ENCODE data around the gene OR10P1.

OR10P1 gene

DNA sequence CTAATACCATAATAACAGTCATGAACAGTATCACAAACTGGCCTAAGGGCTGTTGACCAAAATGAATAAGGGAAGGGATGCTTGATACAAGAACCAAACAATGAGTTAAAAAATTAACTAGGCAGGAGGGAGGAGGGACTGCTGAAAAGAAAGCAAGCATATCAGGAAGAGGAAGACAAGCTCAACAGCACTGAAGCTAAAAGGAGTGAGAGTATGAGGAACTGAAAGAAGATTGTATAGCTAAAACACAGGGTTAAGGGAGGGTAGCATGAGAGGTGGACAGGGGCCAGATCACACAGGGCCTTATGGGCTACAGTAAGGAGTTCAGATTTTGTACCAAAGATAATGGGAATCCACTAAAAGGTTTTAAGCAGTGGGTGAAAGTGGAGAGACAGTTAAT lies 36.9 kb downstream of the OR10P1 start:
- Histone ChIP-seq H3K4me3 (ENCODE audit: low read depth in 1 of 2, low read length in 2 of 2) (no peak overlapping the region), H3K27me3 (ENCODE audit: low read depth, low read length) (no peaks in the 10 kb centered on the region), H3K36me3 (ENCODE audit: control insufficient read depth in 1 of 2, insufficient read depth in 2 of 2, low read length in 2 of 2) (no peaks in the 10 kb centered on the region), H3K27ac (ENCODE audit: low read length) (no peak overlapping the region), H3K4me1 (ENCODE audit: control insufficient read depth in 1 of 2, insufficient read depth in 2 of 2, low read length in 2 of 2) (no peaks in the 10 kb centered on the region), H3K9me3 (ENCODE audit: control insufficient read depth in 1 of 2, low read length in 2 of 2) (no peaks in the 10 kb centered on the region)

DNA sequence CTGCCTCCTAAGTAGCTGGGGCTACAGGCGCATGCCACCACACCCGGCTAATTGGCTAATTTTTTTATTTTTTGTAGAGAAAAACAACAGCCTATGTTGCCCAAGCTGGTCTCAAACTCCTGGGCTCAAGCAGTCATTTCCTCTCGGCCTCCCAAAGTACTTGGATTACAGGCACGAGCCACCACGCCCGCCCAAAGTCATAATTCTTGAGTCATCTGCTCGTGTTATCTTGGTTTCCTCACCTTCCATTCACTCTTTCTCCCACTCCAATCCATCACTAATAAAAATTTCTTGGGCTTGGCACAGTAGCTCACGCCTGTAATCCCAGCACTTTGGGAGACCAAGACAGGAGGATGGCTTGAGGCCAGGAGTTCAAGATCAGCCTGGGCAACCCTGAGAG lies 39.0 kb downstream of the OR10P1 start:
- no peak overlapping the region for H3K27ac ChIP-seq (ENCODE audit: low read length)
- H3K9me3 ChIP-seq (ENCODE audit: control insufficient read depth in 1 of 2, low read length in 2 of 2), result no peaks in the 10 kb centered on the region
- H3K27me3 ChIP-seq (ENCODE audit: low read depth, low read length), result no peaks in the 10 kb centered on the region
- no peaks in the 10 kb centered on the region for H3K36me3 ChIP-seq (ENCODE audit: control insufficient read depth in 1 of 2, insufficient read depth in 2 of 2, low read length in 2 of 2)
- no peaks in the 10 kb centered on the region for H3K4me1 ChIP-seq (ENCODE audit: control insufficient read depth in 1 of 2, insufficient read depth in 2 of 2, low read length in 2 of 2)
- H3K4me3 ChIP-seq (ENCODE audit: low read depth in 1 of 2, low read length in 2 of 2), result no peak overlapping the region

DNA sequence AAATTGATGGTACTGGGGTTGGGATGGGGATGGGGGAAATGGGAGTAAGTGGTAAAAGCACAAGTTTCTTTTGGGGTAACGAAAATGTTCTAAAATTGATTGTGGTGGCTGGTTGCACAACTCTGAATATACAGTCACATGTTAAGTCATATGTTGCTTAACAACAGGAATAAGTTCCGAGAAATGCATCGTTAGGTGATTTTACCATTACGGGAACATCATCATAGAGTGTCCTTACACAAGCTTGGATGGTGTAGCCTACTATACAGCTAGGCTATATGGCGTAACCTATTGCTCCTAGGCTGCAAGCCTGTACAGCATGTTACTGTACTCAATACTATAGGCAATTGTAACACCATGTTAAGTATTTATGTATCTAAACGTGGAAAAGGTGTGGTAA lies 40.0 kb downstream of the OR10P1 start:
- H3K9me3 ChIP-seq (ENCODE audit: control insufficient read depth in 1 of 2, low read length in 2 of 2), result no peaks in the 10 kb centered on the region
- no peak overlapping the region for H3K27ac ChIP-seq (ENCODE audit: low read length)
- no peaks in the 10 kb centered on the region for H3K36me3 ChIP-seq (ENCODE audit: control insufficient read depth in 1 of 2, insufficient read depth in 2 of 2, low read length in 2 of 2)
- H3K4me1 ChIP-seq (ENCODE audit: control insufficient read depth in 1 of 2, insufficient read depth in 2 of 2, low read length in 2 of 2), result peaks cover 0 to 7% of the 10 kb centered on the region in 2 donors
- no peaks in the 10 kb centered on the region for H3K27me3 ChIP-seq (ENCODE audit: low read depth, low read length)
- no peak overlapping the region for H3K4me3 ChIP-seq (ENCODE audit: low read depth in 1 of 2, low read length in 2 of 2)

DNA sequence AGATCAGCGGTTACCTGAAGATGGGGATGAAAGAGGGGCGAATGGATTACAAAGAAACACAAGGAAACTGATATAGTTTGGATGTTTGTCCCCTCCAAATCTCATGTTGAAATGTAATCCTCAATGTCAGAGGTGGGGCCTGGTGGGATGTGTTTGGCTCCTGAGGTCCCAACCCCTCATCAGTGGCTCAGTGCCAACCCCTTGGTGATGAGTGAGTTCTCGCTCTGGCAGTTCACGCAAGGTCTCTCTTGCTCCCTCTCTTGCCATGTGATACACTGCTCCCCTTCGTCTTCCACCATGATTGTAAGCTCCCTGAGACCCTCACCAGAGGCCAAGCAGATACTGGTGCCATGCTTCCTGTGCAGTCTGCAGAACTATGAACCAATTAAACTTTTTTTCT lies 43.0 kb downstream of the OR10P1 start:
- no peaks in the 10 kb centered on the region for H3K36me3 ChIP-seq (ENCODE audit: control insufficient read depth in 1 of 2, insufficient read depth in 2 of 2, low read length in 2 of 2)
- H3K9me3 ChIP-seq (ENCODE audit: control insufficient read depth in 1 of 2, low read length in 2 of 2), result no peaks in the 10 kb centered on the region
- H3K27ac ChIP-seq (ENCODE audit: low read length), result no peak overlapping the region
- H3K4me1 ChIP-seq (ENCODE audit: control insufficient read depth in 1 of 2, insufficient read depth in 2 of 2, low read length in 2 of 2), result peaks cover 0 to 10% of the 10 kb centered on the region in 2 donors
- no peaks in the 10 kb centered on the region for H3K27me3 ChIP-seq (ENCODE audit: low read depth, low read length)
- no peak overlapping the region for H3K4me3 ChIP-seq (ENCODE audit: low read depth in 1 of 2, low read length in 2 of 2)

DNA sequence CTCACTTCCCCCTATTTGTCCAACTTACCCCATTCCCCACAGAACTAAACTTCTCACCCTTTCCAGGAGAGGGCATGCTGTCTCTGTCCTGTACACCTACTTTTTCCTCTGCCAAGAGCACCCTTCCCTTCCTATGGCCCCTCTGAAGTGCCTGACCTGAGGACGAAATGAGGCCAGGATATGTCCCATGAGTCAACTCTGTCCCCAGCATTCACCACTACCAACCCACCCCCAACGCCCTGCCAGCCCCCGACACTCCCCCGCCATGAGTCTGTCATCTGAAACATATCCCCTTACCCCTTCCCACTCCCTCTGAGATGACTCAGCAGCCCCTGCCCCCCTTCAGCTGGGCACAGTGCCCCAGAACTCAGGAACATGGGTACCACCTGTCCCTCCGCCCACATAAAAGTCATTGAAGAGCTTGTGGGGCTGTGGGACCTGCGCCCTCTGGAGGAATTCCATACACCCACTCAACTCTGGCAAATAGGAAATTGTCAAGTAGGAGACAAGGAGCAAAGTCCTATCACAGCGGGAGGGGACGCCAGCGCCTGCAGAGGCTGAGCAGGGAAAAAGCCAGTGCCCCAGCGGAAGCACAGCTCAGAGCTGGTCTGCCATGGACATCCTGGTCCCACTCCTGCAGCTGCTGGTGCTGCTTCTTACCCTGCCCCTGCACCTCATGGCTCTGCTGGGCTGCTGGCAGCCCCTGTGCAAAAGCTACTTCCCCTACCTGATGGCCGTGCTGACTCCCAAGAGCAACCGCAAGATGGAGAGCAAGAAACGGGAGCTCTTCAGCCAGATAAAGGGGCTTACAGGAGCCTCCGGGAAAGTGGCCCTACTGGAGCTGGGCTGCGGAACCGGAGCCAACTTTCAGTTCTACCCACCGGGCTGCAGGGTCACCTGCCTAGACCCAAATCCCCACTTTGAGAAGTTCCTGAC lies 44.7 kb downstream of the OR10P1 start:
- H3K9me3 ChIP-seq (ENCODE audit: control insufficient read depth in 1 of 2, low read length in 2 of 2), result no peaks in the 10 kb centered on the region
- H3K27ac ChIP-seq (ENCODE audit: low read length), result no peak overlapping the region
- no peaks in the 10 kb centered on the region for H3K27me3 ChIP-seq (ENCODE audit: low read depth, low read length)
- H3K4me3 ChIP-seq (ENCODE audit: low read depth in 1 of 2, low read length in 2 of 2), result peak overlapping the region; percentile 34 to 60
- peaks cover 0 to 10% of the 10 kb centered on the region in 2 donors for H3K4me1 ChIP-seq (ENCODE audit: control insufficient read depth in 1 of 2, insufficient read depth in 2 of 2, low read length in 2 of 2)
- H3K36me3 ChIP-seq (ENCODE audit: control insufficient read depth in 1 of 2, insufficient read depth in 2 of 2, low read length in 2 of 2), result peaks cover 6 to 15% of the 10 kb centered on the region in 2 donors

DNA sequence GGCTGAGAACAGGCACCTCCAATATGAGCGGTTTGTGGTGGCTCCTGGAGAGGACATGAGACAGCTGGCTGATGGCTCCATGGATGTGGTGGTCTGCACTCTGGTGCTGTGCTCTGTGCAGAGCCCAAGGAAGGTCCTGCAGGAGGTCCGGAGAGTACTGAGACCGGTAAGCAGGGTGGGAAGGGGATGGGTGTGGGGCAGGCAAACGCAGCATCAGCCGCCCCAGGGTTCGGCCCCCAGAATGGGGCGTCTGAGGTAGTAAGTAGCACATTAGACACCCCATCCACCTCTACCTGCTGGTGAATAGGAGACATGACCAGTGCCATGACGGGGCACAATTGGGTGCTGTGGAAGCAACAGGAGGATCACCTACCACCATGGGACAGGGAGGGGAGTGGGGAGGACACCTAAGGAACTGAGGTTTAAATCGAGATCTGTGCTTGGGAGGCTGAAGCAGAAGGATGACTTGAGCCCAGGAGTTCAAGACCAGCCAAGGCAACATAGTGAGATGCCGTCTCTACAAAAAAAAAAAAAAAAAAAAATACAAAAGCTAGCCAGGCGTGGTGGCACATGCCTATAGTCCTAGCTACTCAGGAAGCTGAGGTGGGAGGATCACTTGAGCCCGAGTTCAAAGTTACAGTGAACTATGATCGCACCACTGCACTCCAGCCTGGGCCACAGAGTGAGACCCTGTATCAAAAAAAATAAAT lies 45.5 kb downstream of the OR10P1 start:
- Histone ChIP-seq H3K27me3 (ENCODE audit: low read depth, low read length) (no peaks in the 10 kb centered on the region), H3K36me3 (ENCODE audit: control insufficient read depth in 1 of 2, insufficient read depth in 2 of 2, low read length in 2 of 2) (peaks cover 6 to 15% of the 10 kb centered on the region in 2 donors), H3K27ac (ENCODE audit: low read length) (no peak overlapping the region), H3K4me1 (ENCODE audit: control insufficient read depth in 1 of 2, insufficient read depth in 2 of 2, low read length in 2 of 2) (peaks cover 0 to 10% of the 10 kb centered on the region in 2 donors), H3K4me3 (ENCODE audit: low read depth in 1 of 2, low read length in 2 of 2) (peak overlapping the region in 1 of 2 donors; percentile 60), H3K9me3 (ENCODE audit: control insufficient read depth in 1 of 2, low read length in 2 of 2) (no peaks in the 10 kb centered on the region)

DNA sequence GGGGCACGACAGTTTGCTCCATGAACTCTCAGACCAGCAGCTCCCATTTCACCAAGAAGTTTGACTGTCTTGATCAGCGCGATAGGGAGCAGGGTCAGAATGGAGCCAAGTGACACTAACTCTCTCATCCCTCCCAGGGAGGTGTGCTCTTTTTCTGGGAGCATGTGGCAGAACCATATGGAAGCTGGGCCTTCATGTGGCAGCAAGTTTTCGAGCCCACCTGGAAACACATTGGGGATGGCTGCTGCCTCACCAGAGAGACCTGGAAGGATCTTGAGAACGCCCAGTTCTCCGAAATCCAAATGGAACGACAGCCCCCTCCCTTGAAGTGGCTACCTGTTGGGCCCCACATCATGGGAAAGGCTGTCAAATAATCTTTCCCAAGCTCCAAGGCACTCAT lies 47.0 kb downstream of the OR10P1 start:
- Histone ChIP-seq H3K4me1 (ENCODE audit: control insufficient read depth in 1 of 2, insufficient read depth in 2 of 2, low read length in 2 of 2) (peaks cover 0 to 10% of the 10 kb centered on the region in 2 donors), H3K27ac (ENCODE audit: low read length) (no peak overlapping the region), H3K27me3 (ENCODE audit: low read depth, low read length) (no peaks in the 10 kb centered on the region), H3K9me3 (ENCODE audit: control insufficient read depth in 1 of 2, low read length in 2 of 2) (no peaks in the 10 kb centered on the region), H3K4me3 (ENCODE audit: low read depth in 1 of 2, low read length in 2 of 2) (no peak overlapping the region), H3K36me3 (ENCODE audit: control insufficient read depth in 1 of 2, insufficient read depth in 2 of 2, low read length in 2 of 2) (peaks cover 6 to 24% of the 10 kb centered on the region in 2 donors)

DNA sequence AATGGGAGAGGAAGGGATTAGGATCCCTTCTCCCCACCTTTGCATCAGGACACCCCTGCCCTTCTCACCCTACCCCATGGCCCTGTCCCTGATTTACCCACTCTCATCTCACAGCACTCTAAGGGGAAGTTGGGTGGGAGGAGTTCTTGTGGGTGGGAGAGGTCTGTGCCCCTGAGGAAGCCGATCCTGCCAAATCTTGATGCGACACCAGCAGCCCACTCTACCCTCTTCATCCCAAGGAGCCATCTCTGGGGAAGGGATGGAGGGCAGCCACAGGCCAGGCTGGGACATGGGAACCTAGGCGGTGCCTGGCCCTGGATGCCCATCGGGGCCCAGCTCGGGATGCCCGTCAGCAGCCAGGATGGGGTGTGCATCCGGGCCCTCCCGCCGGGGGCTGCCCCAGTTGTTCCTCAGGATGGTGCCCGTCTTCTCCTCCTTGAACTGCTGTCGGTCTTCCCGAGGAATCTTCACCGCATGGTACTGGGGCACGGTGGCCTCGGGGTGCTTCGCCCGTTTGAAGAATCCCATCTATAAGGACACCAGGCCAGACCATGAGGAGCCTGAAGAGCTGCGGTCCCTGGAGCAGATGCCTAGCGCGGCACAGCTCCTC lies 48.2 kb downstream of the OR10P1 start:
- Histone ChIP-seq H3K4me1 (ENCODE audit: control insufficient read depth in 1 of 2, insufficient read depth in 2 of 2, low read length in 2 of 2) (peaks cover 0 to 10% of the 10 kb centered on the region in 2 donors), H3K4me3 (ENCODE audit: low read depth in 1 of 2, low read length in 2 of 2) (no peak overlapping the region), H3K27ac (ENCODE audit: low read length) (no peak overlapping the region), H3K9me3 (ENCODE audit: control insufficient read depth in 1 of 2, low read length in 2 of 2) (no peaks in the 10 kb centered on the region), H3K36me3 (ENCODE audit: control insufficient read depth in 1 of 2, insufficient read depth in 2 of 2, low read length in 2 of 2) (peaks cover 6 to 28% of the 10 kb centered on the region in 2 donors), H3K27me3 (ENCODE audit: low read depth, low read length) (no peaks in the 10 kb centered on the region)

DNA sequence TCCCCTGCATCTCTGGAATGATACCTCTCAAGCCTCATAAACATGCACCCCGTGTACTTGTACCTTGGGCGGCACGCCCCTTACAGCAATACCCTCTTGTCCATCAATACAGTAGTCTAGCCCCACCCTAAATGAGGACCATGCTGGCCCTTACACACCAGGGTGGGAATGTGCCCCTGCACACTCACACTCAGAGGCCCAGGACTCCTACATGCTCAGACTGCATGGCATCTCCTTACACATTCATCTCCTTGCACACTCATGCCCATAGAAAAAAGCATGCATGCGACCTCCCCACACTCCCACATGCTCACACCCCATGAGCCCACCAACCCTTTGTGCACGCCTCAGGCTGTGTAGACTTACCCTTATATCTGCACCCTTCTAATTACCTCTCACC lies 49.0 kb downstream of the OR10P1 start:
- H3K27ac ChIP-seq (ENCODE audit: low read length), result no peak overlapping the region
- no peaks in the 10 kb centered on the region for H3K9me3 ChIP-seq (ENCODE audit: control insufficient read depth in 1 of 2, low read length in 2 of 2)
- no peak overlapping the region for H3K4me3 ChIP-seq (ENCODE audit: low read depth in 1 of 2, low read length in 2 of 2)
- peaks cover 0 to 10% of the 10 kb centered on the region in 2 donors for H3K4me1 ChIP-seq (ENCODE audit: control insufficient read depth in 1 of 2, insufficient read depth in 2 of 2, low read length in 2 of 2)
- H3K27me3 ChIP-seq (ENCODE audit: low read depth, low read length), result no peaks in the 10 kb centered on the region
- peaks cover 6 to 28% of the 10 kb centered on the region in 2 donors for H3K36me3 ChIP-seq (ENCODE audit: control insufficient read depth in 1 of 2, insufficient read depth in 2 of 2, low read length in 2 of 2)

DNA sequence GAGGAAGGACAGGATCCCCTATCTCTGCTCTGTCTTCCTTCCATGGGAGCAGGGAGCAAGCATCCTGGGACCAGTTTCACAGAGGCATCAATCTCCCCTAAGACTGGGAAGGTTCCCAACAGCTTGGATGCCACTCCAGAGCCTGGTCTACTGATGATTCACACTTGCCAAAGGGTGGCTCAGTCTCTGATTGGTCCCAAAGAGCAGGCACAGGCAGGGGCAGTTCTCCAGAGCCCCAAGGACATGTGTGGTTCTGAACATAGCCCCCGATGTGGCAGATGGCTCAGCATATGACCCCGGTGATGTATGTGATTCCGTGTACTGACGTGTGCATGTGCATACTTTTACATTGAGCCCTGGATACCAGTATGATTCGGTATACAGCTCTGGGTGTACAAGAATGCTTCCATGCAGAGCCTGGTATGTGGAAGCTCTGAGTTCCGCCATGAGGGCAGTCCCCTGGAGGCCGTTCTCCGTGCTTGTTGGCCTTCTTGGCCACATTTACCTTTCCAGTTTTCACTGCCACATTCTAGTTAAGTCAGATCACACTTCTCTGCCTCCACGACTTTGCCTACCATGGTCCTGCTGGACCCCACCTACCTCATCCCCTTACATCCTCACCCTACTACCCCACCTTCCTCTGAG lies 49.8 kb downstream of the OR10P1 start:
- Histone ChIP-seq H3K27me3 (ENCODE audit: low read depth, low read length) (no peaks in the 10 kb centered on the region), H3K4me3 (ENCODE audit: low read depth in 1 of 2, low read length in 2 of 2) (no peak overlapping the region), H3K36me3 (ENCODE audit: control insufficient read depth in 1 of 2, insufficient read depth in 2 of 2, low read length in 2 of 2) (peaks cover 6 to 28% of the 10 kb centered on the region in 2 donors), H3K9me3 (ENCODE audit: control insufficient read depth in 1 of 2, low read length in 2 of 2) (no peaks in the 10 kb centered on the region), H3K4me1 (ENCODE audit: control insufficient read depth in 1 of 2, insufficient read depth in 2 of 2, low read length in 2 of 2) (peaks cover 0 to 5% of the 10 kb centered on the region in 2 donors), H3K27ac (ENCODE audit: low read length) (no peak overlapping the region)
